Omental fat pad (tissue), 4 donors: Measurements from ENCODE around the gene SNX30. TPM values are rescaled to one million over a fixed set of nuclear protein-coding genes. Genes with fewer than 3 reads are reported as not detected.

ENCODE experiments used
- ATAC-seq: fragments of 150-250 bp; one replicate; pipeline ENCODE4 v1.9.1; 2016; ENCODE audit warnings: mild to moderate bottlenecking, moderate library complexity; ENCODE audit not compliant: low FRiP score
- DNase-seq: peaks from one replicate; pipeline ENCODE4 v3.0.0-alpha.2; 2019; ENCODE audit warnings: low spot score
- CTCF ChIP-seq, 3 donors: fragments of 450-650 bp; IDR thresholded peaks; one replicate each; pipeline ENCODE4 v1.5.1; 2016 to 2017; ENCODE audit warnings: antibody characterized with exemption in 3 of 3, mild to moderate bottlenecking in 3 of 3, moderate library complexity in 2 of 3
- total RNA-seq, 4 donors: library from RNA; depleted of rRNA; stranded (reverse); fragments of >200 nt; gene quantifications; one replicate each; pipeline ENCODE4 v1.1.0, GENCODE V29; 2016

Gene SNX30
- total RNA-seq, 4 donors from 2014 or later = 8.9 to 27.5 (median 11.6) TPM

- no peak for DNase-seq
- no peak for ATAC-seq
- no peak for TF ChIP-seq CTCF (IDR thresholded peaks at IDR 0.05)
Observed at GRCh38 chr9:112878752-112879151, 128.2 kb downstream of the SNX30 start.

GRCh38 chr9:112880650-112881049, 130.1 kb downstream of the SNX30 start:
- DNase-seq (no peak), ATAC-seq (no peak)
- TF ChIP-seq CTCF (IDR thresholded peaks at IDR 0.05) = no peak

- ATAC-seq = no peak
- no peak for TF ChIP-seq CTCF (IDR thresholded peaks at IDR 0.05)
- DNase-seq = no peak
Observed at GRCh38 chr9:112881331-112881730, 130.8 kb downstream of the SNX30 start.

- no peak for TF ChIP-seq CTCF (IDR thresholded peaks at IDR 0.05)
- ATAC-seq (no peak), DNase-seq (no peak)
Observed at GRCh38 chr9:112884101-112884500, 133.5 kb downstream of the SNX30 start.

GRCh38 chr9:112884721-112885120, 134.2 kb downstream of the SNX30 start:
- ATAC-seq = no peak
- no peak for DNase-seq
- no peak for TF ChIP-seq CTCF (IDR thresholded peaks at IDR 0.05)

DNA sequence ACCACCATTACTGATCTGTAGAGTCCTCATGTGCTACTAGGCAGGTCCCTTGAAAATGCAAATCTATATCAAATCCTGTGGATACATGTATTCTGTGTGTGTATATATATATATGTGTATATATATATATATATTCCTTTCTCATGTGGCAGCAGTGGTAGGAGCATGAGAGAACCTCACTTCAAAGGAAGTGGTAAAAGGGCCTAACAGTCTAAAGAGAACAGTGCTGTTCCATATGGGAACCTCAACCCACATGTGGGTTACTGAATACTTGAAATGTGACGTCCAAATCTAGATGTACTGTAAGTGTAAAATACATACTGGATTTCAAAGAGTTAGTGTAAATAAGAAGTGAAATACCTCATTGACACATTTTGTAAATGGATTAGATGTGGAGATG, 134.8 kb downstream of the SNX30 start:
- no peak for DNase-seq
- no peak for ATAC-seq
- no peak for TF ChIP-seq CTCF (IDR thresholded peaks at IDR 0.05)

- TF ChIP-seq CTCF (IDR thresholded peaks at IDR 0.05) = no peak
- ATAC-seq = no peak
- DNase-seq = no peak
Observed at GRCh38 chr9:112886351-112886750, 135.8 kb downstream of the SNX30 start.
